Panc1 (cell line): Measurements from ENCODE around the gene DLG2. TPM values are rescaled to one million over a fixed set of nuclear protein-coding genes. Genes with fewer than 3 reads are reported as not detected.

Source experiments
- ATAC-seq: fragments of 200-7000 bp; cut with Tn5 transposase; 2 replicates; pipeline ENCODE4 v1.9.1; 2020; ENCODE audit warnings: mild to moderate bottlenecking, moderate library complexity
- BruUV-seq: library from RNA; stranded (reverse); fragments of 400-500 nt; replicated peaks from 2 replicates; lab custom pipeline; 2021; lab: Mats Ljungman, UMichigan
- CTCF ChIA-PET: fragments of 300-600 bp; sonication (Branson Sonifier 250); formaldehyde crosslinking; loops from one replicate; lab custom pipeline; 2022; ENCODE audit warnings: antibody characterized with exemption; lab: Charles Lee
- POLR2A ChIA-PET: fragments of 300-600 bp; sonication (Branson Sonifier 250); formaldehyde crosslinking; loops from one replicate; lab custom pipeline; 2022; ENCODE audit warnings: antibody characterized with exemption; lab: Charles Lee
- DNase-seq: peaks from one replicate; pipeline ENCODE4 v3.0.0-alpha.2; 2010; ENCODE audit warnings: low read depth, low spot score
- H3K27ac ChIP-seq: 2 replicates; pipeline ENCODE4 v1.5.1; 2011; ENCODE audit warnings: mild to moderate bottlenecking, low read length, inconsistent platforms
- H3K27me3 ChIP-seq: fragments of 200-500 bp; sonication (Bioruptor generic); 2 replicates; pipeline ENCODE4 v1.6.0; 2014; ENCODE audit warnings: low read length, inconsistent platforms; ENCODE audit not compliant: control insufficient read depth, insufficient read depth
- H3K36me3 ChIP-seq: fragments of 200-500 bp; sonication (Bioruptor generic); 2 replicates; pipeline ENCODE4 v1.5.1; 2014; ENCODE audit warnings: inconsistent platforms, mild to moderate bottlenecking, low read length, moderate library complexity; ENCODE audit not compliant: control insufficient read depth, insufficient read depth
- H3K4me1 ChIP-seq: 2 replicates; pipeline ENCODE4 v1.5.1; 2011; ENCODE audit warnings: inconsistent platforms, mild to moderate bottlenecking, low read length, moderate library complexity; ENCODE audit not compliant: control insufficient read depth, insufficient read depth
- H3K4me3 ChIP-seq, 2 experiments: 2 replicates each; pipeline ENCODE4 v1.5.1; 2011 to 2012; ENCODE audit warnings: low read depth in 2 of 2, low read length in 2 of 2, mild to moderate bottlenecking in 2 of 2, inconsistent platforms in 1 of 2, moderate library complexity in 1 of 2
- H3K9me3 ChIP-seq: fragments of 200-500 bp; sonication (Bioruptor generic); 2 replicates; pipeline ENCODE4 v1.5.1; 2014; ENCODE audit warnings: low read depth, mild to moderate bottlenecking, inconsistent platforms, low read length, moderate library complexity; ENCODE audit not compliant: control insufficient read depth, insufficient read depth
- POLR2AphosphoS5 ChIP-seq: IDR thresholded peaks from 2 replicates; pipeline ENCODE4 v1.6.1; 2012; ENCODE audit warnings: mild to moderate bottlenecking, low read depth, low read length, moderate library complexity
- REST ChIP-seq, 2 experiments: IDR thresholded peaks; 2 replicates each; pipeline ENCODE4 v1.6.1; 2011 to 2012; ENCODE audit warnings: low read depth in 2 of 2, control low read depth in 1 of 2, low read length in 1 of 2, mild to moderate bottlenecking in 1 of 2, moderate library complexity in 1 of 2; ENCODE audit not compliant: insufficient read depth in 1 of 2
- SIN3A ChIP-seq: IDR thresholded peaks from 2 replicates; pipeline ENCODE4 v1.6.1; 2012; ENCODE audit warnings: low read depth, mild to moderate bottlenecking, low read length, moderate library complexity, borderline replicate concordance; ENCODE audit not compliant: insufficient read depth
- TCF7L2 ChIP-seq: IDR thresholded peaks from 2 replicates; pipeline ENCODE4 v1.6.1; 2011; ENCODE audit warnings: mild to moderate bottlenecking, low read depth, low read length, inconsistent platforms
- in situ Hi-C: cut with HindIII; loops from 2 replicates; pipeline ENCODE4 v1.10.0; 2016; ENCODE audit warnings: low sequenced_read_pairs, low pct_unique_long_range_greater_than_20kb
- intact Hi-C: fragments of 100-400 bp; cut with micrococcal nuclease; formaldehyde crosslinking; loops from one replicate; pipeline ENCODE4 v1.10.0; 2022; ENCODE audit not compliant: unreplicated experiment
- total RNA-seq: library from RNA; stranded (reverse); gene quantifications from one replicate; pipeline ENCODE4 v1.2.1, GENCODE V29; 2021; ENCODE audit not compliant: unreplicated experiment
- TF ChIP-seq, protein P1 (sequence below): fragments of 450-650 bp; IDR thresholded peaks from 2 replicates; pipeline ENCODE4 v1.5.1; 2017; ENCODE audit warnings: mild to moderate bottlenecking

Gene DLG2
- total RNA-seq, 1 experiment from 2014 or later, result 4.2 TPM

- CTCF ChIA-PET, result no interaction called here
- intact Hi-C loops (no loop called here), in situ Hi-C loops (no loop called here)
- Histone ChIP-seq H3K27ac (no peak overlapping the region), H3K27me3 (0 out of 2 replicates have a peak, but pooled peaks cover 8% of the 10 kb centered on the region), H3K36me3 (no peaks in the 10 kb centered on the region), H3K9me3 (no peaks in the 10 kb centered on the region), H3K4me1 (no peaks in the 10 kb centered on the region), H3K4me3 (no peak overlapping the region)
- DNase-seq, result no peak
- ATAC-seq, result no peak
- TF ChIP-seq, protein P1, sequence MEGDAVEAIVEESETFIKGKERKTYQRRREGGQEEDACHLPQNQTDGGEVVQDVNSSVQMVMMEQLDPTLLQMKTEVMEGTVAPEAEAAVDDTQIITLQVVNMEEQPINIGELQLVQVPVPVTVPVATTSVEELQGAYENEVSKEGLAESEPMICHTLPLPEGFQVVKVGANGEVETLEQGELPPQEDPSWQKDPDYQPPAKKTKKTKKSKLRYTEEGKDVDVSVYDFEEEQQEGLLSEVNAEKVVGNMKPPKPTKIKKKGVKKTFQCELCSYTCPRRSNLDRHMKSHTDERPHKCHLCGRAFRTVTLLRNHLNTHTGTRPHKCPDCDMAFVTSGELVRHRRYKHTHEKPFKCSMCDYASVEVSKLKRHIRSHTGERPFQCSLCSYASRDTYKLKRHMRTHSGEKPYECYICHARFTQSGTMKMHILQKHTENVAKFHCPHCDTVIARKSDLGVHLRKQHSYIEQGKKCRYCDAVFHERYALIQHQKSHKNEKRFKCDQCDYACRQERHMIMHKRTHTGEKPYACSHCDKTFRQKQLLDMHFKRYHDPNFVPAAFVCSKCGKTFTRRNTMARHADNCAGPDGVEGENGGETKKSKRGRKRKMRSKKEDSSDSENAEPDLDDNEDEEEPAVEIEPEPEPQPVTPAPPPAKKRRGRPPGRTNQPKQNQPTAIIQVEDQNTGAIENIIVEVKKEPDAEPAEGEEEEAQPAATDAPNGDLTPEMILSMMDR, result no peak
- TF ChIP-seq POLR2AphosphoS5 (no peak), SIN3A (no peak), TCF7L2 (no peak), REST (IDR thresholded peaks at IDR 0.05; ENCODE audit: insufficient read depth in 1 of 2, low read depth in 2 of 2, low read length in 1 of 2) (no peak)
- BruUV-seq, result no TSS peak
- POLR2A ChIA-PET, result no interaction called here
These were observed 1929.6 kb downstream of the DLG2 start for GRCh38 chr11:83697518-83697917.

- H3K9me3 ChIP-seq, result no peaks in the 10 kb centered on the region
- no TSS peak for BruUV-seq
- H3K27me3 ChIP-seq, result 0 out of 2 replicates have a peak, but pooled peaks cover 8% of the 10 kb centered on the region
- no peak overlapping the region for H3K4me3 ChIP-seq
- ChIA-PET CTCF (no interaction called here), POLR2A (no interaction called here)
- no peak for ATAC-seq
- in situ Hi-C loops (no loop called here), intact Hi-C loops (no loop called here)
- TF ChIP-seq, protein P1, result no peak
- TF ChIP-seq TCF7L2 (no peak), SIN3A (no peak), POLR2AphosphoS5 (no peak), REST (IDR thresholded peaks at IDR 0.05; ENCODE audit: insufficient read depth in 1 of 2, low read depth in 2 of 2, low read length in 1 of 2) (no peak)
- no peaks in the 10 kb centered on the region for H3K4me1 ChIP-seq
- H3K36me3 ChIP-seq, result no peaks in the 10 kb centered on the region
- DNase-seq, result no peak
- H3K27ac ChIP-seq, result no peak overlapping the region
These were observed 1932.1 kb downstream of the DLG2 start for GRCh38 chr11:83695046-83695445.
